ENCODE measurements around the gene VOPP1. TPM values are rescaled to one million over a fixed set of nuclear protein-coding genes. Genes with fewer than 3 reads are reported as not detected.
"Not testable (repeated sequence)": the region's sequence is repeated elsewhere in the genome, so short reads cannot be mapped to it uniquely, and the experiment has no call there.

VOPP1 gene
- total RNA-seq, 1 experiment from 2014 or later, result 60.2 TPM

GRCh38 chr7:55512635-55513191, 59.6 kb downstream of the VOPP1 start:
- no peak overlapping the region for H3K9ac ChIP-seq (ENCODE audit: low read length)
- H3K36me3 ChIP-seq (ENCODE audit: low read depth, low read length), result peaks cover 5% of the 10 kb centered on the region; the same call in 1 of the 2 replicates
- ChIA-PET CTCF (no interaction called here), POLR2A (ENCODE audit: unreplicated experiment) (no interaction called here)
- H3F3A ChIP-seq (ENCODE audit: low read length, unreplicated experiment), result no peaks in the 10 kb centered on the region
- H3K4me1 ChIP-seq (ENCODE audit: insufficient read depth, low read length), result no peaks in the 10 kb centered on the region
- H2AFZ ChIP-seq (ENCODE audit: low read length), result no peak overlapping the region
- no peak for TF ChIP-seq EZH2 (IDR thresholded peaks at IDR 0.05; ENCODE audit: low read length, unreplicated experiment)
- TF ChIP-seq EZH2phosphoT487 (IDR thresholded peaks at IDR 0.05; ENCODE audit: borderline replicate concordance, low read length), result no peak
- TF ChIP-seq, protein P1, sequence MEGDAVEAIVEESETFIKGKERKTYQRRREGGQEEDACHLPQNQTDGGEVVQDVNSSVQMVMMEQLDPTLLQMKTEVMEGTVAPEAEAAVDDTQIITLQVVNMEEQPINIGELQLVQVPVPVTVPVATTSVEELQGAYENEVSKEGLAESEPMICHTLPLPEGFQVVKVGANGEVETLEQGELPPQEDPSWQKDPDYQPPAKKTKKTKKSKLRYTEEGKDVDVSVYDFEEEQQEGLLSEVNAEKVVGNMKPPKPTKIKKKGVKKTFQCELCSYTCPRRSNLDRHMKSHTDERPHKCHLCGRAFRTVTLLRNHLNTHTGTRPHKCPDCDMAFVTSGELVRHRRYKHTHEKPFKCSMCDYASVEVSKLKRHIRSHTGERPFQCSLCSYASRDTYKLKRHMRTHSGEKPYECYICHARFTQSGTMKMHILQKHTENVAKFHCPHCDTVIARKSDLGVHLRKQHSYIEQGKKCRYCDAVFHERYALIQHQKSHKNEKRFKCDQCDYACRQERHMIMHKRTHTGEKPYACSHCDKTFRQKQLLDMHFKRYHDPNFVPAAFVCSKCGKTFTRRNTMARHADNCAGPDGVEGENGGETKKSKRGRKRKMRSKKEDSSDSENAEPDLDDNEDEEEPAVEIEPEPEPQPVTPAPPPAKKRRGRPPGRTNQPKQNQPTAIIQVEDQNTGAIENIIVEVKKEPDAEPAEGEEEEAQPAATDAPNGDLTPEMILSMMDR (conservative IDR thresholded peaks at IDR 0.05; ENCODE audit: low read depth, low read length), result no peak
- DNase-seq, result no peak
- intact Hi-C loops (cut with micrococcal nuclease), result no loop called here
- H3K27ac ChIP-seq (ENCODE audit: low read length), result no peak overlapping the region
- no peaks in the 10 kb centered on the region for H3K9me3 ChIP-seq (ENCODE audit: low read length)
- no peaks in the 10 kb centered on the region for H3K79me2 ChIP-seq (ENCODE audit: low read length)
- H3K4me3 ChIP-seq (ENCODE audit: low read length), result no peak overlapping the region
- no peaks in the 10 kb centered on the region for H3K27me3 ChIP-seq (ENCODE audit: low read length)
- H3K4me2 ChIP-seq (ENCODE audit: low read length), result no peak overlapping the region
- no peaks in the 10 kb centered on the region for H4K20me1 ChIP-seq (ENCODE audit: low read length)
- no TSS peak for BruUV-seq (replicated peaks)
- H3K9me2 ChIP-seq (replicated peaks; ENCODE audit: low read length), result no peaks in the 10 kb centered on the region
- no peak for ATAC-seq

DNA sequence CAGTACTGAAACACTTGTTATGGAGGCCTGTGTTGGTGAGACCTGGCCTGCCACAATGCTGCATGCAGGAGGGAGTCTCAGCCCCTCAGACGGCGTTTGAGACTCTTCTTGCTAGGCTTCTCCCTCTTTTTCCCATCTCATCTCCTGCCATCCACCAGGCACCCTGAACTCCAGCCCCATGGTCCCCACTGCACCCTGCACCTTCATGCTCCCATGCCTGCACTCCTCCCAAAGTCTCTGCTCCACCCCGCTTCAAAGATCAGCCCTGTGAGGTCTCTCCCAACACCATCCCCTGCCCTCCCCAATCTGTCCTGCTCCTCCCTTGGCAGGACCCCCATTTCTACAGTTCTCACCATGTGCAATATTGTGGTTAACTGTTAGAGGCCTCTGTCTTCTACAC, 61.7 kb downstream of the VOPP1 start:
- no TSS peak for BruUV-seq (replicated peaks)
- no peaks in the 10 kb centered on the region for H3K4me1 ChIP-seq (ENCODE audit: insufficient read depth, low read length)
- H3K36me3 ChIP-seq (ENCODE audit: low read depth, low read length), result no peaks in the 10 kb centered on the region
- H3K4me3 ChIP-seq (ENCODE audit: low read length), result no peak overlapping the region
- DNase-seq, result no peak
- intact Hi-C loops (cut with micrococcal nuclease), result no loop called here
- no peaks in the 10 kb centered on the region for H3K9me3 ChIP-seq (ENCODE audit: low read length)
- H3K79me2 ChIP-seq (ENCODE audit: low read length), result no peaks in the 10 kb centered on the region
- H3F3A ChIP-seq (ENCODE audit: low read length, unreplicated experiment), result no peaks in the 10 kb centered on the region
- H3K27ac ChIP-seq (ENCODE audit: low read length), result no peak overlapping the region
- H3K27me3 ChIP-seq (ENCODE audit: low read length), result no peaks in the 10 kb centered on the region
- TF ChIP-seq EZH2 (IDR thresholded peaks at IDR 0.05; ENCODE audit: low read length, unreplicated experiment) (no peak), EZH2phosphoT487 (IDR thresholded peaks at IDR 0.05; ENCODE audit: borderline replicate concordance, low read length) (no peak)
- TF ChIP-seq, protein P1 (conservative IDR thresholded peaks at IDR 0.05; ENCODE audit: low read depth, low read length), result no peak
- no peaks in the 10 kb centered on the region for H3K9me2 ChIP-seq (replicated peaks; ENCODE audit: low read length)
- no peak overlapping the region for H3K4me2 ChIP-seq (ENCODE audit: low read length)
- no peaks in the 10 kb centered on the region for H4K20me1 ChIP-seq (ENCODE audit: low read length)
- no peak overlapping the region for H2AFZ ChIP-seq (ENCODE audit: low read length)
- POLR2A ChIA-PET (ENCODE audit: unreplicated experiment), result no interaction called here
- no peak for ATAC-seq
- H3K9ac ChIP-seq (ENCODE audit: low read length), result no peak overlapping the region
- CTCF ChIA-PET, result no interaction called here

- H3K9ac ChIP-seq (ENCODE audit: low read length); intact Hi-C loops (cut with micrococcal nuclease); H3K4me3 ChIP-seq (ENCODE audit: low read length); H3K4me1 ChIP-seq (ENCODE audit: insufficient read depth, low read length); CTCF ChIA-PET; H3F3A ChIP-seq (ENCODE audit: low read length, unreplicated experiment); DNase-seq; H3K27me3 ChIP-seq (ENCODE audit: low read length); POLR2A ChIA-PET (ENCODE audit: unreplicated experiment); H3K9me3 ChIP-seq (ENCODE audit: low read length); H4K20me1 ChIP-seq (ENCODE audit: low read length); H3K27ac ChIP-seq (ENCODE audit: low read length); H2AFZ ChIP-seq (ENCODE audit: low read length); ATAC-seq; H3K4me2 ChIP-seq (ENCODE audit: low read length); H3K9me2 ChIP-seq (replicated peaks; ENCODE audit: low read length); H3K79me2 ChIP-seq (ENCODE audit: low read length); BruUV-seq (replicated peaks); H3K36me3 ChIP-seq (ENCODE audit: low read depth, low read length): not testable (repeated sequence)
Measured at GRCh38 chr7:55510206-55510605, 62.1 kb downstream of the VOPP1 start.
